GM18873 (cell line): ENCODE results near the gene CLCA2.

ENCODE experiments used
- ATAC-seq: cut with Tn5 transposase; IDR thresholded peaks from one replicate; pipeline ENCODE4 v1.9.1; 2021; ENCODE audit warnings: mild to moderate bottlenecking, moderate library complexity, moderate number of reproducible peaks; ENCODE audit not compliant: unreplicated experiment, low FRiP score

CLCA2 gene

GRCh38 chr1:86472152-86472551 is 48.2 kb downstream of the CLCA2 start:
- ATAC-seq: no peak

GRCh38 chr1:86472767-86473166 is 48.8 kb downstream of the CLCA2 start:
- ATAC-seq: no peak

GRCh38 chr1:86477256-86477655 is 53.3 kb downstream of the CLCA2 start:
- no peak for ATAC-seq

GRCh38 chr1:86477682-86478081 is 53.7 kb downstream of the CLCA2 start:
- no peak for ATAC-seq

GRCh38 chr1:86478416-86479156 is 54.6 kb downstream of the CLCA2 start:
- ATAC-seq: no peak

- ATAC-seq: no peak
Observed at GRCh38 chr1:86481966-86482365, 58.0 kb downstream of the CLCA2 start.

- ATAC-seq: no peak
Observed at GRCh38 chr1:86487131-86487810, 63.3 kb downstream of the CLCA2 start.

GRCh38 chr1:86487811-86488141 is 63.8 kb downstream of the CLCA2 start:
- no peak for ATAC-seq

GRCh38 chr1:86489242-86489878 is 65.4 kb downstream of the CLCA2 start:
- no peak for ATAC-seq

GRCh38 chr1:86491171-86491950 is 67.4 kb downstream of the CLCA2 start:
- ATAC-seq: no peak

- ATAC-seq: no peak
Observed at GRCh38 chr1:86498281-86498680, 74.3 kb downstream of the CLCA2 start.

GRCh38 chr1:86499987-86500593 is 76.1 kb downstream of the CLCA2 start:
- no peak for ATAC-seq

GRCh38 chr1:86500714-86501113 is 76.7 kb downstream of the CLCA2 start:
- ATAC-seq: no peak

- peak; percentile 71 for ATAC-seq
Observed at GRCh38 chr1:86502125-86502646, 78.2 kb downstream of the CLCA2 start.

- ATAC-seq: peak; percentile 22
Observed at GRCh38 chr1:86502721-86503405, 78.9 kb downstream of the CLCA2 start.

GRCh38 chr1:86503406-86504136 is 79.6 kb downstream of the CLCA2 start:
- ATAC-seq: no peak

- no peak for ATAC-seq
Observed at GRCh38 chr1:86504137-86504479, 80.1 kb downstream of the CLCA2 start.

- no peak for ATAC-seq
Observed at GRCh38 chr1:86504895-86505563, 81.1 kb downstream of the CLCA2 start.

GRCh38 chr1:86505564-86505902 is 81.6 kb downstream of the CLCA2 start:
- ATAC-seq: no peak
